HCT116 (cell line): ENCODE measurements around the gene ODF4.

ENCODE experiments used
- YY1 ChIP-seq: IDR thresholded peaks from 2 replicates; pipeline ENCODE4 v1.6.1; 2011; ENCODE audit warnings: low read length, low read depth, moderate library complexity, mild to moderate bottlenecking; ENCODE audit not compliant: insufficient replicate concordance; ENCODE audit errors: extremely low read depth
- TF ChIP-seq, protein P1 (sequence below), 3 experiments: fragments of 200-600 bp in 1 of 3; sonication (generic) in 1 of 3; IDR thresholded peaks in 2 of 3; conservative IDR thresholded peaks in 1 of 3; 2 replicates each; pipeline ENCODE4 v1.5.1; 2012 to 2017; ENCODE audit warnings: low read depth in 2 of 3, low read length in 2 of 3, antibody characterized with exemption in 1 of 3, borderline replicate concordance in 1 of 3, control low read depth in 1 of 3, mild to moderate bottlenecking in 1 of 3, mixed read lengths in 1 of 3, mixed run types in 1 of 3, moderate library complexity in 1 of 3; ENCODE audit not compliant: insufficient read depth in 1 of 3

DNA sequence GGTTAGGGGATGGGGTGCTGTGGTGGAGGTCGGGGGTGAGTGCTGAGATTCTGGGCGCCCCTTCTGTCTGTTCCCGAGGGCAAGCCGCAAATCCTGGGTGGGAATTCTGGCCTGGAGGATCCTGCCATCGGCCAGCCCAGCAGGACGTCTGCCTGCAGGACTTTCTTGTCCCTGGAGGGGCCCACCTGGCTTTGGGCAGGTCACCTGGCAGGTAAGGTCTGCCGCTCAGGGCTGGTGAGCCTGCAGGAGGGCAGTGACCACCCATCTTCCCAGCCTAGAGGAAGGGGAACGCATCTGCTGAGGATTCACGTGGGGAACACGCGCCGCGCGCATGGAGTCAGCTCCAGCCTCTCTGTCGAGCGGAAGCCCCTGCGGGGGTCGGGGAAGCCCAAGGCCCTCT is 52.6 kb downstream of the ODF4 start:
- TF ChIP-seq, protein P1, sequence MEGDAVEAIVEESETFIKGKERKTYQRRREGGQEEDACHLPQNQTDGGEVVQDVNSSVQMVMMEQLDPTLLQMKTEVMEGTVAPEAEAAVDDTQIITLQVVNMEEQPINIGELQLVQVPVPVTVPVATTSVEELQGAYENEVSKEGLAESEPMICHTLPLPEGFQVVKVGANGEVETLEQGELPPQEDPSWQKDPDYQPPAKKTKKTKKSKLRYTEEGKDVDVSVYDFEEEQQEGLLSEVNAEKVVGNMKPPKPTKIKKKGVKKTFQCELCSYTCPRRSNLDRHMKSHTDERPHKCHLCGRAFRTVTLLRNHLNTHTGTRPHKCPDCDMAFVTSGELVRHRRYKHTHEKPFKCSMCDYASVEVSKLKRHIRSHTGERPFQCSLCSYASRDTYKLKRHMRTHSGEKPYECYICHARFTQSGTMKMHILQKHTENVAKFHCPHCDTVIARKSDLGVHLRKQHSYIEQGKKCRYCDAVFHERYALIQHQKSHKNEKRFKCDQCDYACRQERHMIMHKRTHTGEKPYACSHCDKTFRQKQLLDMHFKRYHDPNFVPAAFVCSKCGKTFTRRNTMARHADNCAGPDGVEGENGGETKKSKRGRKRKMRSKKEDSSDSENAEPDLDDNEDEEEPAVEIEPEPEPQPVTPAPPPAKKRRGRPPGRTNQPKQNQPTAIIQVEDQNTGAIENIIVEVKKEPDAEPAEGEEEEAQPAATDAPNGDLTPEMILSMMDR (IDR thresholded peaks at IDR 0.05 in 2 of 3, conservative IDR thresholded peaks at IDR 0.05 in 1 of 3; ENCODE audit: borderline replicate concordance in 1 of 3, insufficient read depth in 1 of 3, low read depth in 2 of 3, low read length in 2 of 3): no peak
- no peak for TF ChIP-seq YY1
